NCI-H1930 (cell line): ENCODE data around the gene FERMT1.
"Not testable (repeated sequence)": the region's sequence is repeated elsewhere in the genome, so short reads cannot be mapped to it uniquely, and the experiment has no call there.

Experiments used
- DNase-seq, 2 experiments: peaks; one replicate each; lab custom pipeline; 2025; lab: John Stamatoyannopoulos, UW

The FERMT1 gene

GRCh38 chr20:6040540-6040939 is 82.3 kb downstream of the FERMT1 start:
- DNase-seq, result no peak

GRCh38 chr20:6039766-6040165 is 83.1 kb downstream of the FERMT1 start:
- no peak for DNase-seq

GRCh38 chr20:6038256-6038655 is 84.6 kb downstream of the FERMT1 start:
- DNase-seq, result no peak

- DNase-seq, result no peak
These were observed 85.7 kb downstream of the FERMT1 start for GRCh38 chr20:6037082-6037481.

GRCh38 chr20:6036213-6036612 is 86.6 kb downstream of the FERMT1 start:
- DNase-seq, result no peak

GRCh38 chr20:6034134-6034969 is 88.5 kb downstream of the FERMT1 start:
- DNase-seq, result no peak

- not testable (repeated sequence) for DNase-seq
These were observed 89.9 kb downstream of the FERMT1 start for GRCh38 chr20:6032907-6033306.

GRCh38 chr20:6030453-6031080 is 92.3 kb downstream of the FERMT1 start:
- no peak for DNase-seq

- DNase-seq, result no peak
These were observed 93.3 kb downstream of the FERMT1 start for GRCh38 chr20:6029538-6029937.

GRCh38 chr20:6028818-6029217 is 94.0 kb downstream of the FERMT1 start:
- DNase-seq, result no peak

- no peak for DNase-seq
These were observed 96.8 kb downstream of the FERMT1 start for GRCh38 chr20:6026051-6026450.
